Measurements from ENCODE around the gene TANGO2. TPM values are rescaled to one million over a fixed set of nuclear protein-coding genes. Genes with fewer than 3 reads are reported as not detected.

The TANGO2 gene
- total and polyA plus RNA-seq, 9 of the 15 experiments (the other 6 are each of a cell fraction or from before 2014, with no cell fraction given) = 15.5 to 94.9 (median 70.1) TPM

DNA sequence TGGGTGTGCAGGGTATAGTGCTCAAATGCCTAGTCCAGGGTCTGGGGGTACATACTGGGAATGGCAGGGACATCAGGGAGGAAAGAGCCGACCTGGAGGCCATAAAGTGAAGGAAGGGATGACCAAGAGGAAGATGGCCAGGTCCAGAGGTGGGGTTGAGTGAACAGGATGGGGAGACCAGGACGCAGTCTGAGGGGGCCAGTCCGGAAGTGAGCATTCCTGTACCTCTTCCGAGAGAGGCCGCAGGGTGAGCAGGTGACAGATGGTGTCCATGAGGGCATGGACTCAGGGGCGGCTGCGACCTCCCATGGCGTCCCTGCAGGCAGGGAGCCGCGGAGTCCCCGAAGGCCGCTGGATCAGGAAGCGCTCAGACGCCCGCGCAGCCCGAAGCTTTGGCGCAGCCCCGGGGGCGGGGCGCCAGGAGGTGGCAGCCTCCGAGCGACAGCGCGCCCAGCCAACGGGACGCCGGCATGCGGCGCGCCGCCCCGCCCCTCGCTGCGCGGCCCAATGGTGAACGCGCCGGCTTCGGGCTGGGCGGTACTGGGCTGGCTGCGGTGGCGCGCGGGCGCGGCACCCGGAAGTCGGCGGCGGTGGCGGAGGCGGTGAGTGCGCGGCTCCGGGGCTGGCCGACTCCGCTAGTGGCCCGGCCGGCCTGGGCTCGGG, at the start of gene TANGO2 (continued):
- TF ChIP-seq, protein P1, sequence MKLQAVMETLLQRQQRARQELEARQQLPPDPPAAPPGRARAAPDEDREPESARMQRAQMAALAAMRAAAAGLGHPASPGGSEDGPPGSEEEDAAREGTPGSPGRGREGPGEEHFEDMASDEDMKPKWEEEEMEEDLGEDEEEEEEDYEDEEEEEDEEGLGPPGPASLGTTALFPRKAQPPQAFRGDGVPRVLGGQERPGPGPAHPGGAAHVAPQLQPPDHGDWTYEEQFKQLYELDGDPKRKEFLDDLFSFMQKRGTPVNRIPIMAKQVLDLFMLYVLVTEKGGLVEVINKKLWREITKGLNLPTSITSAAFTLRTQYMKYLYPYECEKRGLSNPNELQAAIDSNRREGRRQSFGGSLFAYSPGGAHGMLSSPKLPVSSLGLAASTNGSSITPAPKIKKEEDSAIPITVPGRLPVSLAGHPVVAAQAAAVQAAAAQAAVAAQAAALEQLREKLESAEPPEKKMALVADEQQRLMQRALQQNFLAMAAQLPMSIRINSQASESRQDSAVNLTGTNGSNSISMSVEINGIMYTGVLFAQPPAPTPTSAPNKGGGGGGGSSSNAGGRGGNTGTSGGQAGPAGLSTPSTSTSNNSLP (IDR thresholded peaks at IDR 0.05; ENCODE audit: borderline replicate concordance, low read depth, low read length) = peak; percentile 44; the same call in 1 of the 2 replicates
- TF ChIP-seq, protein P2, sequence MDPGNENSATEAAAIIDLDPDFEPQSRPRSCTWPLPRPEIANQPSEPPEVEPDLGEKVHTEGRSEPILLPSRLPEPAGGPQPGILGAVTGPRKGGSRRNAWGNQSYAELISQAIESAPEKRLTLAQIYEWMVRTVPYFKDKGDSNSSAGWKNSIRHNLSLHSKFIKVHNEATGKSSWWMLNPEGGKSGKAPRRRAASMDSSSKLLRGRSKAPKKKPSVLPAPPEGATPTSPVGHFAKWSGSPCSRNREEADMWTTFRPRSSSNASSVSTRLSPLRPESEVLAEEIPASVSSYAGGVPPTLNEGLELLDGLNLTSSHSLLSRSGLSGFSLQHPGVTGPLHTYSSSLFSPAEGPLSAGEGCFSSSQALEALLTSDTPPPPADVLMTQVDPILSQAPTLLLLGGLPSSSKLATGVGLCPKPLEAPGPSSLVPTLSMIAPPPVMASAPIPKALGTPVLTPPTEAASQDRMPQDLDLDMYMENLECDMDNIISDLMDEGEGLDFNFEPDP (CRISPR knock-in tag; IDR thresholded peaks at IDR 0.05) = 0 out of 2 replicates have a peak, but pooled peaks have one; percentile 74
- no peak for TF ChIP-seq RFX5 (IDR thresholded peaks at IDR 0.05; ENCODE audit: low read depth, low read length)
- TF ChIP-seq ETS2 (tag; IDR thresholded peaks at IDR 0.05; ENCODE audit: borderline replicate concordance, poor library complexity, severe bottlenecking) = peak; percentile 78
- no peak for TF ChIP-seq NFIC (IDR thresholded peaks at IDR 0.05)
- TF ChIP-seq, protein P3, sequence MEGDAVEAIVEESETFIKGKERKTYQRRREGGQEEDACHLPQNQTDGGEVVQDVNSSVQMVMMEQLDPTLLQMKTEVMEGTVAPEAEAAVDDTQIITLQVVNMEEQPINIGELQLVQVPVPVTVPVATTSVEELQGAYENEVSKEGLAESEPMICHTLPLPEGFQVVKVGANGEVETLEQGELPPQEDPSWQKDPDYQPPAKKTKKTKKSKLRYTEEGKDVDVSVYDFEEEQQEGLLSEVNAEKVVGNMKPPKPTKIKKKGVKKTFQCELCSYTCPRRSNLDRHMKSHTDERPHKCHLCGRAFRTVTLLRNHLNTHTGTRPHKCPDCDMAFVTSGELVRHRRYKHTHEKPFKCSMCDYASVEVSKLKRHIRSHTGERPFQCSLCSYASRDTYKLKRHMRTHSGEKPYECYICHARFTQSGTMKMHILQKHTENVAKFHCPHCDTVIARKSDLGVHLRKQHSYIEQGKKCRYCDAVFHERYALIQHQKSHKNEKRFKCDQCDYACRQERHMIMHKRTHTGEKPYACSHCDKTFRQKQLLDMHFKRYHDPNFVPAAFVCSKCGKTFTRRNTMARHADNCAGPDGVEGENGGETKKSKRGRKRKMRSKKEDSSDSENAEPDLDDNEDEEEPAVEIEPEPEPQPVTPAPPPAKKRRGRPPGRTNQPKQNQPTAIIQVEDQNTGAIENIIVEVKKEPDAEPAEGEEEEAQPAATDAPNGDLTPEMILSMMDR (IDR thresholded peaks at IDR 0.05 in 2 of 3, conservative IDR thresholded peaks at IDR 0.05 in 1 of 3; ENCODE audit: insufficient read depth in 2 of 3, low read depth in 1 of 3, low read length in 3 of 3) = peak in 2 of 3 experiments; percentile 24 to 26; a peak in 3 of 6 replicates
- no peak for TF ChIP-seq RBM39 (optimal IDR thresholded peaks at IDR 0.05; ENCODE audit: low read depth, low read length)
- peak; percentile 92 for TF ChIP-seq CHD2 (IDR thresholded peaks at IDR 0.05; ENCODE audit: low read depth, low read length)
- peak; percentile 84; the same call in 1 of the 2 replicates for TF ChIP-seq RHOXF2B (CRISPR knock-in tag; conservative IDR thresholded peaks at IDR 0.05)
- no peak for TF ChIP-seq ZNF134 (CRISPR knock-in tag; conservative IDR thresholded peaks at IDR 0.05)
- peak; percentile 80; the same call in 1 of the 2 replicates for TF ChIP-seq ZNF764 (CRISPR knock-in tag; IDR thresholded peaks at IDR 0.05; ENCODE audit: low read depth)
- TF ChIP-seq ZBTB17 (CRISPR knock-in tag; IDR thresholded peaks at IDR 0.05) = peak; percentile 86; the same call in 1 of the 2 replicates
- TF ChIP-seq, protein P4, sequence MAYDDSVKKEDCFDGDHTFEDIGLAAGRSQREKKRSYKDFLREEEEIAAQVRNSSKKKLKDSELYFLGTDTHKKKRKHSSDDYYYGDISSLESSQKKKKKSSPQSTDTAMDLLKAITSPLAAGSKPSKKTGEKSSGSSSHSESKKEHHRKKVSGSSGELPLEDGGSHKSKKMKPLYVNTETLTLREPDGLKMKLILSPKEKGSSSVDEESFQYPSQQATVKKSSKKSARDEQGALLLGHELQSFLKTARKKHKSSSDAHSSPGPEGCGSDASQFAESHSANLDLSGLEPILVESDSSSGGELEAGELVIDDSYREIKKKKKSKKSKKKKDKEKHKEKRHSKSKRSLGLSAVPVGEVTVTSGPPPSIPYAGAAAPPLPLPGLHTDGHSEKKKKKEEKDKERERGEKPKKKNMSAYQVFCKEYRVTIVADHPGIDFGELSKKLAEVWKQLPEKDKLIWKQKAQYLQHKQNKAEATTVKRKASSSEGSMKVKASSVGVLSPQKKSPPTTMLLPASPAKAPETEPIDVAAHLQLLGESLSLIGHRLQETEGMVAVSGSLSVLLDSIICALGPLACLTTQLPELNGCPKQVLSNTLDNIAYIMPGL (CRISPR knock-in tag; IDR thresholded peaks at IDR 0.05) = peak; percentile 51
- TF ChIP-seq, protein P5, sequence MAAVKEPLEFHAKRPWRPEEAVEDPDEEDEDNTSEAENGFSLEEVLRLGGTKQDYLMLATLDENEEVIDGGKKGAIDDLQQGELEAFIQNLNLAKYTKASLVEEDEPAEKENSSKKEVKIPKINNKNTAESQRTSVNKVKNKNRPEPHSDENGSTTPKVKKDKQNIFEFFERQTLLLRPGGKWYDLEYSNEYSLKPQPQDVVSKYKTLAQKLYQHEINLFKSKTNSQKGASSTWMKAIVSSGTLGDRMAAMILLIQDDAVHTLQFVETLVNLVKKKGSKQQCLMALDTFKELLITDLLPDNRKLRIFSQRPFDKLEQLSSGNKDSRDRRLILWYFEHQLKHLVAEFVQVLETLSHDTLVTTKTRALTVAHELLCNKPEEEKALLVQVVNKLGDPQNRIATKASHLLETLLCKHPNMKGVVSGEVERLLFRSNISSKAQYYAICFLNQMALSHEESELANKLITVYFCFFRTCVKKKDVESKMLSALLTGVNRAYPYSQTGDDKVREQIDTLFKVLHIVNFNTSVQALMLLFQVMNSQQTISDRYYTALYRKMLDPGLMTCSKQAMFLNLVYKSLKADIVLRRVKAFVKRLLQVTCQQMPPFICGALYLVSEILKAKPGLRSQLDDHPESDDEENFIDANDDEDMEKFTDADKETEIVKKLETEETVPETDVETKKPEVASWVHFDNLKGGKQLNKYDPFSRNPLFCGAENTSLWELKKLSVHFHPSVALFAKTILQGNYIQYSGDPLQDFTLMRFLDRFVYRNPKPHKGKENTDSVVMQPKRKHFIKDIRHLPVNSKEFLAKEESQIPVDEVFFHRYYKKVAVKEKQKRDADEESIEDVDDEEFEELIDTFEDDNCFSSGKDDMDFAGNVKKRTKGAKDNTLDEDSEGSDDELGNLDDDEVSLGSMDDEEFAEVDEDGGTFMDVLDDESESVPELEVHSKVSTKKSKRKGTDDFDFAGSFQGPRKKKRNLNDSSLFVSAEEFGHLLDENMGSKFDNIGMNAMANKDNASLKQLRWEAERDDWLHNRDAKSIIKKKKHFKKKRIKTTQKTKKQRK (IDR thresholded peaks at IDR 0.05; ENCODE audit: borderline replicate concordance, low read depth, low read length) = peak; percentile 89

All from K562 (cell line).